NCI-H1694 (cell line): ENCODE data around the gene RNF213.
"Not testable (repeated sequence)": the region's sequence is repeated elsewhere in the genome, so short reads cannot be mapped to it uniquely, and the experiment has no call there.

ENCODE experiments used
- DNase-seq: peaks from one replicate; lab custom pipeline; 2025; lab: John Stamatoyannopoulos, UW

The RNF213 gene

DNA sequence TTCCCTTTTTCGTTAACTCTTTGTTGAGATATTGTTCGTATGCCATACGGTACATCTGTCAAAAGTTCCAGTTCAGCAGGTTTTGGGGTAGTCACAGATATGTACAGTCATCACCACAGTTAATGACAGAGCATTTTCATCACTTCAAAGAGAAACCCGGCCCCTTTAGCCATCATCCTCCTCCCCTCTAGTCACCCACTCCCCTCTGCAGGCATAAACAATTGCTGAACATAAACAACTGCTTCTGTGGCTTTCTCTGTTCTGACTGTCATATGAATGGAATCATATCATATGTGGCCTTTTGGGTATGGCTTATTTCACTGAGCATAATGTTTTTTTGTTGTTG is 59.3 kb downstream of the RNF213 start:
- no peak for DNase-seq

- no peak for DNase-seq
These were observed 59.8 kb downstream of the RNF213 start for GRCh38 chr17:80320496-80320895.

DNA sequence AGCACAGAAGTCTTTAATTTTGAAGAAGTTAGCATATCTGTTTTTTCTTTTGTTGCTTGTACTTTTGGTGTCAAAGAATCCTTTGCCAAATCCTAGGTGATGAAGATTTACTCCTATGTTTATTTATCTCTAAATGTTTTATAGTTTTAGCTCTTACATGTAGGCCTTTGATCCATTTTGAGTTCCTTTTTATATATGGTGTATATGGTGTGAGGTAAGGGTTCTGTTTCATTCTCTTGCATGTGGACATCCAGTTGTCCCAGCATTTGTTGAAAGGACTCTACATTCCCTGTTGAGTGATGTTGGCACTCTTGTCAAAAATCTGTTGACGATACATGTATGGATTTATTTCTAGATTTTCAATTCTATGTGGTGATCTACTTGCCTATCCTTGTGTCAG is 62.2 kb downstream of the RNF213 start:
- DNase-seq, result no peak

DNA sequence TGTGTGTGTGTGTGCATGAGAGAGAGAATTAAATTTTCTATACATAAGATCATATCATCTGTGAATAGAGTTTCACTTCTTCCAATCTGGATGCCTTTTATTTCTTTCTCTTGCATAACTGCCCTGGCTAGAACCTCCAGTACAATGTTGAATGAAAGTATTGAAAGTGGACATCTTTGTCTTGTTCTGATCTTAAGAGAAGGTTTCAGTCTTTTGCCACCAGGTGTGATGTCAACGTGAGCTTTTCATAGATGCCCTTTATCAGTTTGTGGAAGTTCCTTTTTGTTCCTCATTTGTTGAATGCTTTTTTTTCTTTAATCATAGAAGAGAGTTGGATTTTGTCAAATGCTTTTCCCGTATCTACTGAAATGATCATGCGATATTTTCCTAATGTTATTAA is 63.3 kb downstream of the RNF213 start:
- DNase-seq, result no peak

DNA sequence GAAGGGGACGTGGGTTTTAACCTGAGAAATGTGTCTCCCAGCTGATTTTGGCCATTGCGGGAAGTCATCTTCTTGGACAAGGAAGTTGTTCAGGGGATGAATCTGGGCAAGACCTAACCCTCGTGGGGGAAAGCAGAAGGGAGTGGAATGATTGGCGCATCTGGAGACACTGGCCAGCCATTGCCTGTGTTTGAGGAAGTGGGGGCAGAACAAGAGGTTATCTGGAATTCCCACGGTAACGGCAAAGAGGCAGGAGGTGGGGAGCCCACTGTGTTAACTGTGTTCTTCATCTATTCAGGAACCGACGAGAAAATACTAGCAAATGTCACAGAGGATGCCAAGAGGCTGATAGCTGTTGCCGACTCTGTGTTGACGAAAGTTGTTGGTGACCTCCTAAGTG is 66.9 kb downstream of the RNF213 start:
- no peak for DNase-seq

DNA sequence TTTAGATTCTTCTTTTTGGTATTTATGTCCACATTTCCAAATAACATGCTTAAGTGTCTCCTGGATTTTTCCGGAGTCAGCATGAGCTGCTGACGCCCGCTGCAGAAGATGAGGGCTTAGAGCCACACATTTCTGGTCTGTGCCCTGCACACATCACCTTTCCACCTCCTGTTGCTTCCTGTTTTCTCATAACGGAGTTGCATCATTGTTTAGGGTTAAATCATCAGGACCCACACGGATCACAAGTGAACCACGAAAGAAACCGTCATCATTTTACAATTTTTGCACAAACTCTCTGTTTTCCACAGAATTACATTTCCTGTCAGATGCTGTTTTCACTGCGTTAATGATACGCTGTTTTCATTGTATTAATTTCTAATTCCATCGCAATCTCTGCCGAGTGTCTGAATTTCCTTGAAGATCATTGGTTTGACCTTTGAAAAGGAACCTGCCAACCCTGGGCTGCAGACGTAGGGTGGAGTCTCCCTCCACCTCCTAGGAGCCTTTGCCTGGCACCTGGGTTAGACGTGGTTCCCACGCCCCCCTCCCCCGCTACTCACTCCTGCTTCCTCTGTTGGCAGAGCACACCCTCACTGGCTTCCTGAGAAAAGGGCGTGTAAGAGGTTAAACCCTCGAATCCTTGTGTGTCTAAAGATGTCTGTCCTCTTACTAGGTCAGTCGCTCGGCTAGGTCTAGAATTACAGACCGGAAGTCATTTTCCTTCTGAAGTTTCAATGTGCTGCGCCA is 68.2 kb downstream of the RNF213 start:
- no peak for DNase-seq

- DNase-seq, result not testable (repeated sequence)
These were observed 68.8 kb downstream of the RNF213 start for GRCh38 chr17:80329421-80329820.

GRCh38 chr17:80330276-80330675 is 69.6 kb downstream of the RNF213 start:
- DNase-seq, result no peak

GRCh38 chr17:80330938-80331337 is 70.3 kb downstream of the RNF213 start:
- DNase-seq, result not testable (repeated sequence)

GRCh38 chr17:80331820-80332219 is 71.2 kb downstream of the RNF213 start:
- no peak for DNase-seq

- no peak for DNase-seq
These were observed 76.7 kb downstream of the RNF213 start for GRCh38 chr17:80337195-80337895.

DNA sequence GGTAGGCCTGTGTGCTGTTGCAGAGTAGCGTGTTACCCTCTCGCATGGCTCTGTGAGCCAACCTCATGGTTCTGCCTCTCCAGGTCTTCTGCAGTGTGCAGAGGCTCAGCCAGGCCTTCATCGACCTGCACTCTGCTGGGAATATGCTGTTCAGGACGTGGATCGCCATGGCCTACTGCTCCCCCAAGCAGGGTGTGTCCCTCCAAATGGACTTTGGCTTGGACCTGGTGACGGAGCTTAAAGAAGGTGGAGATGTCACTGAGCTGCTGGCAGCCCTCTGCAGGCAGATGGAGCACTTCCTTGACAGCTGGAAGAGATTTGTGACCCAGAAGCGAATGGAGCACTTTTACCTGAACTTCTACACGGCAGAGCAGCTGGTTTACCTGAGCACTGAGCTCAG is 78.5 kb downstream of the RNF213 start:
- no peak for DNase-seq

GRCh38 chr17:80339731-80340456 is 79.2 kb downstream of the RNF213 start:
- DNase-seq, result no peak

DNA sequence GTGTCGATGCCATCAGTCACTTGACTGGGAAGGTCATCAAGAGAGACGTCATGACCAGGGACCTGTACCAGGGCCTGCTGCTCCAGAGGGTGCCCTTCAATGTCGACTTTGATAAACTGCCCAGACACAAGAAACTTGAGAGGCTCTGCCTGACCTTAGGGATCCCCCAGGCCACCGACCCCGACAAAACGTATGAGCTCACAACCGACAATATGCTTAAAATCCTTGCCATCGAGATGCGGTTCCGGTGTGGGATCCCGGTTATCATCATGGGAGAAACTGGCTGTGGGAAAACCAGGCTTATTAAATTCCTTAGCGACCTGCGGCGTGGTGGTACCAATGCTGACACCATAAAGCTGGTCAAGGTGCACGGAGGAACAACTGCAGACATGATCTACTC is 84.7 kb downstream of the RNF213 start:
- DNase-seq, result no peak

- DNase-seq, result no peak
These were observed 85.3 kb downstream of the RNF213 start for GRCh38 chr17:80345841-80346497.

DNA sequence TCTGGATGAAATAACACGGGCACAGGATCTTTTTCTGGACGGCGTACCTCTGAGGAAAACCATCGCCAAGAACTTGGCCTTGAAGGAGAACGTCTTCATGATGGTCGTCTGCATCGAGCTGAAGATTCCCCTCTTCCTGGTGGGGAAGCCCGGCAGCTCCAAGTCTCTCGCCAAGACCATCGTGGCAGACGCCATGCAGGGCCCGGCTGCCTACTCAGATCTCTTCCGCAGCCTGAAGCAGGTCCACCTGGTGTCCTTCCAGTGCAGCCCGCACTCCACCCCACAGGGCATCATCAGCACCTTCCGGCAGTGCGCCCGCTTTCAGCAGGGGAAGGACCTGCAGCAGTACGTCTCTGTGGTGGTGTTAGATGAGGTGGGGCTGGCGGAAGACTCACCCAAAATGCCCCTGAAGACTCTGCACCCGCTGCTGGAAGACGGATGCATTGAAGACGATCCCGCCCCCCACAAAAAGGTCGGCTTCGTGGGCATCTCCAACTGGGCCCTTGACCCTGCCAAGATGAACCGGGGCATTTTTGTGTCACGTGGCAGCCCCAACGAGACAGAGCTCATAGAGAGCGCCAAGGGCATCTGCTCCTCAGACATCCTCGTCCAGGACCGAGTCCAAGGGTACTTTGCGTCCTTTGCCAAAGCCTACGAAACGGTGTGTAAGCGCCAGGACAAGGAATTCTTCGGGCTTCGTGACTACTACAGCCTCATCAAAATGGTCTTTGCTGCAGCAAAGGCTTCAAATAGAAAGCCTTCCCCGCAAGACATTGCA is 86.0 kb downstream of the RNF213 start:
- no peak for DNase-seq

DNA sequence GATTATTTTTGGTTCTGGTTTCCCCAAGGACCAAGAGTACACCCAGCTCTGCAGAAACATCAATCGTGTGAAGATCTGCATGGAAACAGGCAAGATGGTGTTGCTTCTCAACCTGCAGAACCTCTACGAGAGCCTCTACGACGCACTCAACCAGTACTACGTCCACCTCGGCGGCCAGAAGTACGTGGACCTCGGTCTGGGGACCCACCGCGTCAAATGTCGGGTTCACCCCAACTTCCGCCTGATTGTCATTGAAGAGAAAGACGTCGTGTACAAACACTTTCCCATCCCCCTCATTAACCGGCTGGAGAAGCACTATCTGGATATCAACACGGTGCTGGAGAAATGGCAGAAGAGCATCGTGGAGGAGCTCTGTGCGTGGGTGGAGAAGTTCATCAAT is 86.9 kb downstream of the RNF213 start:
- DNase-seq, result no peak

GRCh38 chr17:80347948-80348351 is 87.3 kb downstream of the RNF213 start:
- DNase-seq, result no peak

GRCh38 chr17:80348551-80349150 is 88.0 kb downstream of the RNF213 start:
- DNase-seq, result no peak

GRCh38 chr17:80349151-80349651 is 88.5 kb downstream of the RNF213 start:
- no peak for DNase-seq

- no peak for DNase-seq
These were observed 89.1 kb downstream of the RNF213 start for GRCh38 chr17:80349751-80350150.
